KMS-11 (cell line): ENCODE results near the gene CXorf58.

Experiments
- H2AFZ ChIP-seq: fragments of 200-600 bp; sonication (generic); 2 replicates; pipeline ENCODE4 v1.6.1; 2016; ENCODE audit warnings: antibody characterized with exemption, mixed run types, low read depth
- H3K27ac ChIP-seq: fragments of 200-600 bp; sonication (generic); 2 replicates; pipeline ENCODE4 v1.6.1; 2016; ENCODE audit warnings: mild to moderate bottlenecking, mixed run types
- H3K27me3 ChIP-seq: fragments of 200-600 bp; sonication (generic); 2 replicates; pipeline ENCODE4 v1.6.1; 2017; ENCODE audit warnings: mild to moderate bottlenecking, low read depth, mixed run types, moderate library complexity; ENCODE audit not compliant: insufficient read depth
- H3K36me3 ChIP-seq: fragments of 200-600 bp; sonication (generic); 2 replicates; pipeline ENCODE4 v1.6.1; 2017; ENCODE audit warnings: mild to moderate bottlenecking, mixed run types; ENCODE audit not compliant: insufficient read depth
- H3K4me1 ChIP-seq: fragments of 200-600 bp; sonication (generic); 2 replicates; pipeline ENCODE4 v1.6.1; 2016; ENCODE audit warnings: mild to moderate bottlenecking, low read depth, mixed run types; ENCODE audit not compliant: poor library complexity, severe bottlenecking
- H3K4me2 ChIP-seq: fragments of 200-600 bp; sonication (generic); 2 replicates; pipeline ENCODE4 v1.7.0; 2016; ENCODE audit warnings: mild to moderate bottlenecking, mixed run types
- H3K4me3 ChIP-seq: fragments of 200-600 bp; sonication (generic); IDR thresholded peaks from 2 replicates; pipeline ENCODE4 v1.6.1; 2017; ENCODE audit warnings: low read depth, low read length, mixed read lengths; ENCODE audit not compliant: insufficient read depth
- H3K79me2 ChIP-seq: fragments of 200-600 bp; sonication (generic); 2 replicates; pipeline ENCODE4 v1.6.1; 2016; ENCODE audit warnings: low read depth, mixed run types; ENCODE audit not compliant: insufficient read depth
- H3K9ac ChIP-seq: fragments of 200-600 bp; sonication (generic); 2 replicates; pipeline ENCODE4 v1.6.1; 2016; ENCODE audit warnings: mild to moderate bottlenecking, mixed run types
- H4K20me1 ChIP-seq: fragments of 200-600 bp; sonication (generic); 2 replicates; pipeline ENCODE4 v1.6.1; 2016; ENCODE audit warnings: mild to moderate bottlenecking, mixed run types; ENCODE audit not compliant: insufficient read depth
- CTCF ChIP-seq: fragments of 200-600 bp; sonication (generic); conservative IDR thresholded peaks from 2 replicates; pipeline ENCODE4 v1.6.1; 2017; ENCODE audit warnings: low read depth, mild to moderate bottlenecking, antibody characterized with exemption, low read length, moderate library complexity, mixed read lengths

The CXorf58 gene

GRCh38 chrX:23981222-23981621, 73.4 kb downstream of the CXorf58 start:
- TF ChIP-seq CTCF = no peak
- no peak overlapping the region for H3K4me2 ChIP-seq
- no peaks in the 10 kb centered on the region for H3K79me2 ChIP-seq
- H3K27me3 ChIP-seq = no peaks in the 10 kb centered on the region
- no peaks in the 10 kb centered on the region for H3K36me3 ChIP-seq
- no peak overlapping the region for H3K9ac ChIP-seq
- H3K4me3 ChIP-seq = no peak overlapping the region
- no peaks in the 10 kb centered on the region for H4K20me1 ChIP-seq
- H2AFZ ChIP-seq = no peak overlapping the region
- H3K27ac ChIP-seq = no peak overlapping the region
- H3K4me1 ChIP-seq = no peaks in the 10 kb centered on the region

- no peaks in the 10 kb centered on the region for H4K20me1 ChIP-seq
- H3K4me1 ChIP-seq = no peaks in the 10 kb centered on the region
- no peaks in the 10 kb centered on the region for H3K36me3 ChIP-seq
- H3K79me2 ChIP-seq = no peaks in the 10 kb centered on the region
- H3K4me3 ChIP-seq = no peak overlapping the region
- H2AFZ ChIP-seq = no peak overlapping the region
- no peaks in the 10 kb centered on the region for H3K27me3 ChIP-seq
- H3K4me2 ChIP-seq = no peak overlapping the region
- TF ChIP-seq CTCF = no peak
- no peak overlapping the region for H3K9ac ChIP-seq
- no peak overlapping the region for H3K27ac ChIP-seq
These were observed 73.9 kb downstream of the CXorf58 start for GRCh38 chrX:23981711-23982110.

GRCh38 chrX:23982891-23983290, 75.1 kb downstream of the CXorf58 start:
- H2AFZ ChIP-seq = no peak overlapping the region
- H3K4me3 ChIP-seq = no peak overlapping the region
- H3K4me2 ChIP-seq = no peak overlapping the region
- H3K9ac ChIP-seq = no peak overlapping the region
- H3K36me3 ChIP-seq = 0 out of 2 replicates have a peak, but pooled peaks cover 3% of the 10 kb centered on the region
- no peaks in the 10 kb centered on the region for H4K20me1 ChIP-seq
- H3K79me2 ChIP-seq = no peaks in the 10 kb centered on the region
- H3K27ac ChIP-seq = no peak overlapping the region
- H3K4me1 ChIP-seq = no peaks in the 10 kb centered on the region
- no peaks in the 10 kb centered on the region for H3K27me3 ChIP-seq
- TF ChIP-seq CTCF = no peak
